GM19351 (cell line): Measurements from ENCODE around the gene ANKRD20A1.
"Not testable (repeated sequence)": the region's sequence is repeated elsewhere in the genome, so short reads cannot be mapped to it uniquely, and the experiment has no call there.

Experiments used
- ATAC-seq: cut with Tn5 transposase; IDR thresholded peaks from one replicate; pipeline ENCODE4 v1.9.1; 2021; ENCODE audit warnings: mild to moderate bottlenecking, moderate library complexity; ENCODE audit not compliant: unreplicated experiment

ANKRD20A1 gene

GRCh38 chr9:67858871-67859270 lies at the start of gene ANKRD20A1:
Gene ANKRD20A1 (plus strand): TSS chr9:67858931. CDS start chr9:67859427, 496 bp downstream.
- not testable (repeated sequence) for ATAC-seq

GRCh38 chr9:67832088-67832487 lies 26.6 kb upstream of the ANKRD20A1 start:
- not testable (repeated sequence) for ATAC-seq
